HepG2 (cell line): ENCODE results near the gene MYH9. TPM values are rescaled to one million over a fixed set of nuclear protein-coding genes. Genes with fewer than 3 reads are reported as not detected.
"Not testable (repeated sequence)": the region's sequence is repeated elsewhere in the genome, so short reads cannot be mapped to it uniquely, and the experiment has no call there.

Experiments used
- AHDC1 ChIP-seq: sonication (generic); formaldehyde crosslinking; IDR thresholded peaks from 2 replicates; pipeline ENCODE4 v1.5.1; 2020; ENCODE audit warnings: mild to moderate bottlenecking, missing genetic modification reagents, borderline replicate concordance
- CBFB ChIP-seq: sonication (generic); formaldehyde crosslinking; IDR thresholded peaks from 2 replicates; pipeline ENCODE4 v1.4.0; 2020; ENCODE audit warnings: missing genetic modification reagents
- EP300 ChIP-seq, 3 experiments: sonication (generic) in 1 of 3; formaldehyde crosslinking in 1 of 3; IDR thresholded peaks; 2 replicates each; pipeline versions ENCODE4 v1.5.1 to v1.6.1; 2011 to 2020; ENCODE audit warnings: low read depth in 2 of 3, low read length in 2 of 3, borderline replicate concordance in 1 of 3, improper control_type of control experiment in 1 of 3, mild to moderate bottlenecking in 1 of 3, missing genetic modification reagents in 1 of 3, moderate library complexity in 1 of 3
- GABPA ChIP-seq, 2 experiments: IDR thresholded peaks; 2 replicates each; pipeline ENCODE4 v1.6.1; 2011 to 2016; ENCODE audit warnings: low read depth in 2 of 2, low read length in 1 of 2, missing biosample characterization in 1 of 2, missing genetic modification characterization in 1 of 2
- HINFP ChIP-seq: sonication (generic); formaldehyde crosslinking; IDR thresholded peaks from 2 replicates; pipeline ENCODE4 v1.4.0; 2020; ENCODE audit warnings: low read depth, mild to moderate bottlenecking, missing genetic modification reagents
- IRF9 ChIP-seq: sonication (generic); formaldehyde crosslinking; IDR thresholded peaks from 2 replicates; pipeline ENCODE4 v1.8.0; 2022; ENCODE audit warnings: missing genetic modification reagents, mild to moderate bottlenecking, borderline replicate concordance
- MAX ChIP-seq: IDR thresholded peaks from 2 replicates; pipeline ENCODE4 v1.6.1; 2012; ENCODE audit warnings: inconsistent platforms
- MEIS2 ChIP-seq: sonication (generic); formaldehyde crosslinking; IDR thresholded peaks from 2 replicates; pipeline ENCODE4 v1.9.0; 2021; ENCODE audit warnings: mild to moderate bottlenecking, missing genetic modification reagents
- MIXL1 ChIP-seq: IDR thresholded peaks from 2 replicates; pipeline ENCODE4 v1.6.1; 2016
- POLR2AphosphoS5 ChIP-seq: IDR thresholded peaks from 2 replicates; pipeline ENCODE4 v1.6.1; 2012; ENCODE audit warnings: low read depth, low read length
- SIX4 ChIP-seq: sonication (generic); formaldehyde crosslinking; IDR thresholded peaks from 2 replicates; pipeline ENCODE4 v1.4.0; 2020; ENCODE audit warnings: missing genetic modification reagents
- TAF1 ChIP-seq: sonication (generic); formaldehyde crosslinking; IDR thresholded peaks from 2 replicates; pipeline ENCODE4 v1.4.0; 2020; ENCODE audit warnings: missing genetic modification reagents
- TGIF2 ChIP-seq: IDR thresholded peaks from 2 replicates; pipeline ENCODE4 v1.6.1; 2016; ENCODE audit warnings: control low read depth, missing compliant biosample characterization
- ZBTB20 ChIP-seq: sonication (generic); formaldehyde crosslinking; IDR thresholded peaks from 2 replicates; pipeline ENCODE4 v1.8.1; 2023; ENCODE audit warnings: missing genetic modification reagents, low read depth, mild to moderate bottlenecking, borderline replicate concordance
- ZFY ChIP-seq: sonication (generic); formaldehyde crosslinking; IDR thresholded peaks from 2 replicates; pipeline ENCODE4 v1.4.0; 2020; ENCODE audit warnings: missing genetic modification reagents
- ZMAT3 ChIP-seq: sonication (generic); formaldehyde crosslinking; conservative IDR thresholded peaks from 2 replicates; pipeline ENCODE4 v1.7.0; 2021; ENCODE audit warnings: missing genetic modification reagents
- ZNF451 ChIP-seq: sonication (generic); formaldehyde crosslinking; IDR thresholded peaks from 2 replicates; pipeline ENCODE4 v1.5.0; 2020; ENCODE audit warnings: mild to moderate bottlenecking, missing genetic modification reagents
- ZNF614 ChIP-seq: IDR thresholded peaks from 2 replicates; pipeline ENCODE4 v1.6.1; 2018; ENCODE audit warnings: missing biosample characterization, missing genetic modification reagents, inconsistent platforms, borderline replicate concordance
- ZNF841 ChIP-seq: sonication (generic); formaldehyde crosslinking; IDR thresholded peaks from 2 replicates; pipeline ENCODE4 v1.8.1; 2023; ENCODE audit warnings: missing genetic modification reagents, borderline replicate concordance
- polyA plus RNA-seq, 8 experiments: library from polyadenylated mRNA; depleted of rRNA in 3 of 8; stranded (reverse) in 7 of 8; unstranded in 1 of 8; fragments of >200 nt; fragmentation: Illumina TruSeq in 4 of 8; extraction: Trizol in 4 of 8; gene quantifications; 2 replicates each; pipeline versions ENCODE4 v1.2.1 to v1.2.3, GENCODE V29; 2011 to 2016; ENCODE audit warnings: low read depth in 4 of 8, missing spikeins in 1 of 8, mixed read lengths in 1 of 8; ENCODE audit not compliant: insufficient read depth in 1 of 8
- total RNA-seq, 5 experiments: library from RNA; depleted of rRNA; stranded (reverse); fragments of >200 nt; fragmentation: Illumina TruSeq; extraction: Trizol; gene quantifications; 2 replicates each; pipeline ENCODE4 v1.2.3, GENCODE V29; 2016; ENCODE audit warnings: low read depth in 1 of 5

Gene MYH9
- total and polyA plus RNA-seq, 2 of the 13 experiments (the other 11 are each of a cell fraction or from before 2014, with no cell fraction given), result 50.7 to 98.5 TPM

- TF ChIP-seq IRF9 (CRISPR knock-in tag), result 0 out of 2 replicates have a peak, but pooled peaks have one; percentile 46
- TF ChIP-seq ZBTB20, result peak; percentile 87; the same call in 1 of the 2 replicates
- TF ChIP-seq TAF1 (CRISPR knock-in tag), result peak; percentile 46; the same call in 1 of the 2 replicates
- TF ChIP-seq HINFP, result peak; percentile 83; the same call in 1 of the 2 replicates
- 0 out of 2 replicates have a peak, but pooled peaks have one; percentile 21 for TF ChIP-seq ZNF841
- peak; percentile 52; the same call in 1 of the 2 replicates for TF ChIP-seq SIX4 (CRISPR knock-in tag)
- TF ChIP-seq MAX, result peak; percentile 78
- peak; percentile 78; the same call in 1 of the 2 replicates for TF ChIP-seq TGIF2 (CRISPR knock-in tag)
- TF ChIP-seq CBFB, result peak; percentile 63; the same call in 1 of the 2 replicates
- peak; percentile 62 for TF ChIP-seq ZMAT3 (CRISPR knock-in tag)
- peak; percentile 70 for TF ChIP-seq AHDC1
- TF ChIP-seq MEIS2 (CRISPR knock-in tag), result peak; percentile 72; the same call in 1 of the 2 replicates
- peak; percentile 46; the same call in 1 of the 2 replicates for TF ChIP-seq POLR2AphosphoS5
- not testable (repeated sequence) for TF ChIP-seq GABPA (IDR thresholded peaks at IDR 0.05; ENCODE audit: low read depth, low read length)
- 0 out of 2 replicates have a peak, but pooled peaks have one; percentile 27 for TF ChIP-seq GABPA (CRISPR knock-in tag; IDR thresholded peaks at IDR 0.05; ENCODE audit: low read depth)
- 0 out of 2 replicates have a peak, but pooled peaks have one; percentile 37 for TF ChIP-seq ZNF451 (CRISPR knock-in tag)
- peak in 1 of 2 experiments; percentile 83; a peak in 2 of 4 replicates for TF ChIP-seq EP300 (IDR thresholded peaks at IDR 0.05; ENCODE audit: low read depth in 2 of 2, low read length in 2 of 2)
- TF ChIP-seq EP300 (CRISPR knock-in tag; IDR thresholded peaks at IDR 0.05; ENCODE audit: borderline replicate concordance), result peak; percentile 79
- TF ChIP-seq ZNF614 (CRISPR knock-in tag), result peak; percentile 81; the same call in 1 of the 2 replicates
- peak; percentile 58; the same call in 1 of the 2 replicates for TF ChIP-seq MIXL1 (CRISPR knock-in tag)
- peak; percentile 64; the same call in 1 of the 2 replicates for TF ChIP-seq ZFY (CRISPR knock-in tag)
These were observed 135.7 kb downstream of the MYH9 start (continued) for GRCh38 chr22:36251979-36252608.
